NCI-H748 treated with DMSO at 0.1 percent for 48 hours (cell line): Measurements from ENCODE around the gene BUB1.
"Not testable (repeated sequence)": the region's sequence is repeated elsewhere in the genome, so short reads cannot be mapped to it uniquely, and the experiment has no call there.

Experiments
- DNase-seq: peaks from one replicate; lab custom pipeline; 2025; lab: John Stamatoyannopoulos, UW

Gene BUB1

DNA sequence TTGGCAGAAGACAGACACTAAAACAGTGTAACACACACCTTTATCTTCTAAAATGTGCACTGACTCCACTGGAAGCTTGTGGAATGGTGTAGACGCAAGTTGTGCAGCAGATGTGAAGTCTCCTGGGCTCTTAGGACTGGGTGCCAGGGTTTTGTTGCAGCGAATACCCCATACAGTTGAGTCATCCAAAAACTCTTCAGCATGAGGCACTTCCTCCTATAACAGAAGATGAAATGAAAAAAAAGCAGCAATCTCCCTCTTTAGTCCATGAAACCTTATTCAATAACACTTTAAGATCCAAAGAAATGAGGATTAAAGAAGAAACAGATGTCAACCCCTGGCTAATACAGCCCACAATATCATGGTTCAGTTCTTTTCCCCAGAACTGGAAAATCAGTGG, 22.2 kb downstream of the BUB1 start:
- no peak for DNase-seq

DNA sequence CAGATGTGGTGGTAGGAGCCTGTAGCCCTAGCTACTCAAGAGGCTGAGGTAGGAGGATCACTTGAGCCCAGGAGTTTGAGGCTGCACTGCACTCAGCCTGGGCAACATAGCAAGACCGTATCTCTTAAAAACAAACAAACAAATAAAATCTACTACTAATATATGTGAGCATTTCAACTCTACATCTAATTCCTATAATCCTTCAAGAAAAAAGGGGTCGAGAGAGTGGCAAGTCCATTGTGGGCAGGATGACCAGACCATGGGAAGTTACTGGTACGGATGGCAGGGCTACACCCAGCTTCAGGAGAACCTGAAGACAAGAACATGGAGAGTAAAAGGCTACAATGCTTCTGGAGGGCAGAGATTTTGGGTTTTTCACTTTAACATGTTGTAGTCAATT, 24.0 kb downstream of the BUB1 start:
- no peak for DNase-seq

DNA sequence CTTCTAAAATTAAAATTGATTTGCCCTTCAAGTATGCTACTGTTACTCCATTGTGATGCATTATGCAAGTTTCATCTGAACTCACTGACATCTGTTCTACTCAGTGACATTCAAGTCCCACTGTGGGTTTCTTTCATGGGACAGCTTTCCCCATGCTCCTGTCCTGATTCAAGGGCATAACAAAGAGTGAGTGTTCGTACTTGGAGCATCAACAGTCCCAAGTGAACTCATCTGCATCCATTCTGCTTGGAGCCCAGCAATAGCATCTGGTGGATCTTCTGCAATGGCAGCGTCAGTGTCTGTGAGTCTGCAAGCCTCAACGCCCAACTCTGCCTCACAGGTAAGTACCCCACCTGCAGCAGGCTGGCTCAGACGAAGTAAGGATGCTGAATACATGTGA, 27.5 kb downstream of the BUB1 start:
- DNase-seq, result no peak

DNA sequence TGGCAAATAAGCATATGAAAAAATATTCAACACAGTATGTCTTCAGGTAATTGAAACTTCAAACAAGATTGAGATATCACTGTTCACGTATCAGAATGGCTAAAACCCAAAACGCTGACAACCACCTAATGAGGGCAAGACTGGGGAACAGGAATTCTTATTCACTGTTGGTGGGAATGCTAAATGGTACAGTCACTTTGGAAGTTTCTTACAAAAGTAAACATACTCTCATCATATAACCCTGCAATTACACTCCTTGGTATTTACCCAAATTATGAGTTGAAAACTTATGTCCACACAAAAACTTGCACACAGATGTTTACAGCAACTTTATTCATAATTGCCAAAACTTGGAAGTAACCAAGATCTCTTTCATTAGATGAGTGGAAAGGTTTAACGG, 30.1 kb downstream of the BUB1 start:
- no peak for DNase-seq

DNA sequence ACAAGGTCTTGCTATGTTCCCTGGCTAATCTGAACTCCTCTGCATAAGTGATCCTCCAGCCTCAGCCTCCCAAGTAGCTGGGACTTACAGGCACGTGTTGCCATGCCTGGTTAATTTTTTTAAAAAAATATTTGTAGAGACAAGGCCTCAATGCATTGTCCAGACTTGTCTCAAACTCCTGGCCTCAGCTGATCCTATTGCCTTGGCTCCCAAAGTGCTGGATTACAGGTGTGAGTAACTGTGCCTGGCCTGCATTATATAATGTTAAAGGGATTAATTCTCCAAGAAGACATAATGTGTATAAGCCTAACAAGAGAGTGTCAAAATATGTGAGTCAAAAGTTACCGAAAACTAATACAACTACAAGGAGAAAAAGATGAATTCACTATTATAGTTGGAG, 32.2 kb downstream of the BUB1 start:
- no peak for DNase-seq

DNA sequence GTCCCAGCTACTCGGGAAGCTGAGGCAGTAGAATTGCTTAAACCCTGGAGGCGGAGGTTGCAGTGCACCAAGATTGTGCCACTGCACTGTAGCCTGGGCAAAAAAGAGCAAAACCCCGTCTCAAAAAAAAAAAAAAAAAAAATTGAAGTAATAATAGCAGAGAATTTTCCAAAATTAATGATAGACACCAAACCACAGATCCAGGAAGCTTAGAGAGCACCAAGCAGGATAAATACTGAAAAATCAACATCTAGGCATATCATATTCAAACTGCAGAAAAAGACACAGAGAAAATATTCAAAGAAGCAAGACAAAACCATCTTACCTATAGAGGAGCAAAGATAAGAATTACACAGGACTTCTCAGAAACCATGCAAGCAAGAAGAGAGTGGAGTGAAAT, 33.5 kb downstream of the BUB1 start:
- DNase-seq, result no peak

DNA sequence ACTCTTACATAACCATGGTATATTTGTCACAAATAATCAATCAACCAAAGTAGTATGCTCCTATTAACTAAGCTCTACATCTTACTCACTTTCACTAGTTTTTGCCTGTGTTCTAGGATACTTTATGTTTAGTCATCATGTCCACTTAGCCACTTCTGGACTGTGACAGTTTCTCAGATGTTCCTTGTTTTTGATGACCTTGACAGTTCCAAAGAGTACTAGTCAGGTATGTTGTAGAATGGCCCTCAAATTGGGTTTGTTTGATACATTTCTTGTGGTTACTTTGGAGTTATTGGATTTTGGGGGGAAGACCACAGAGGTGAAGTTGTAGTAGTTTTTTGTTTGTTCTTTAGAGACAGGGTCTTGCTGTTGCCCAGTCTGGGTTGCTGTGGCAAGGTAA, 35.5 kb downstream of the BUB1 start:
- no peak for DNase-seq

DNA sequence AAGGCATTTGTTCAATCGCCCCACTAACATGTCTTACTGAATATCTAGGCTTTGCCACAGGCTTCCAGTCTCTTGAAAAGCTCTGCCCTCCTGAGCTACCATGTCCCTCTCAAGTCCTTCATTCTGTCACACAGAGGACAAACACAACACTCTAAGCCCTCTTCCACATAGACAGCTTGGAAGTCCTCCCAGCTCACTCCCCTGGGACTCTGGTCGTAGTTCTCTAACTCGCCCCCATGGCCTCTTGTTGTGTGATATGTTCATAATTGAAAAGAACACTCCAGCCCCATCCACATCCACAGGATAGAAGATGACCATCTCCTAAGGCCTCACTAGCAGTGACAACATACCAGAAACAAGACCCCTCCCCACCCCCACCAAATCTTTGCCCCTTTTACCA, 37.9 kb downstream of the BUB1 start:
- no peak for DNase-seq

DNA sequence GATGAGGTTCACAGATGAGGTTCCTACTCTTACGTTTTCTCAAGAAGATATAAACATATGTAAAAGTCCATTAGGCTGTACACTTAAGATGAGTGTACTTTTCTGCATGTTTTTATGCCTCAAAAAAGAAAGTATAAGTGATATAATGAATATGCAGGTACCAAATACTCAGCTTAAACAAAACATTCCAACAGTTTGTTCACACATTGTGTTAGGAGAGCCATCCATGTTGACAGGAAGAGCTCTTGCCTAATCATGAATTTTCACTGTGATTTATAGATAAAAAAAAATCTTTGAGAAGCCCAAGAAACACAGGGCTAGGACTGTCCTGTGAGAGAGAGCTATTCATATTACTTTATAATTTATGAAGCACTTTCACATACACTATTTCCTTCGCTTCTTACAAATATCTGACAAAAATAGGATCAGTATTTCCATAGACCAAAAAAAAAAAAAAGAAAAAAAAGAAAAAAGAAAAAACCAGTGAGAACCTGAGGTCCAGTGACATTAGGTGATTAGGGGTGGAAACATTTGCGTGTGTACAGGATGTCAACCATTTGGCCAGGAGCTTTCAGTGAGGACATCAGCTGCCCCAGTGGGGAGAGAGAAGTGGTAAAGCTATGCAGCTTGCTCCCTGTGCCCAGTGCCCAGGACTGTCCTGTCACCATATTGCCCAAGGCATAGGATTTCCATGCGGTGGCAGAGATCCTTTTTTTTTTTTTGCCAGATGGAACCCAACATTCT, 38.7 kb downstream of the BUB1 start:
- no peak for DNase-seq

DNA sequence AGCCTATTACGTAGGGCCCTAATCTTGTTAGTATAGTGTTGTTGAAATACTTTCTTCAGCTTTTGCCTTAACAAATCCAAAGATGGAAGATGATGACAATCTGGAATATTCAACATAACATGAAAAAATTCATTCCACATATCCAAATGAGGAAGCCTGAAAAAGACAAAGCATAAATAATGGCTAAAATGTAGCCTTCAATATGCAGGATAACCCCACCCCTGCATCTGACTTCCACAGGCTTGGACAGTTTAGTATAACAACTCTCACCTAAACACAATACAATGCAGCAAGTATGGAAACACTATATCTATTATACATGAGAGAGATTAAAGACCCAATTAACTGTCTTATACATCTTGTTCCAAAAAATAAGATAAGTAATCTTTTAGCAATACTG, 39.9 kb downstream of the BUB1 start:
- DNase-seq, result no peak

DNA sequence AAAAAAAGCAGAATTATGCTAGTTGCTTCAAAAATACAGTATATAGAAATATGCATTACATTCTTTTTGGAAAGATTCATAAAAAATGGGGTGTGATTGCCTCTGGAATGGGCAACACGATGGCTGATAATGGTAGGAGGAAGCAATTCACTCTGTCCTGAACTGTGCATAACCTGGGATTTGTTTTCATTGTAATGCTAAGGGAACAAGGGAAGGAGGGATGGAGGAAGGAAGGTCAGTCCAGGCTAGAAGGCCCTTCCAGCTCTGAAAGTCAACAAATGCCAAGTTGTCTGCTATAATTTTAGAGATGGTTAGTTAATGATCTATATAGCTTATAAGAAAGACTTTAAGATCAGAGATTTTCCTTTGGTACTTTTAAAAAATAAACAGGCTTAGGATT, 40.8 kb downstream of the BUB1 start:
- DNase-seq, result no peak

DNA sequence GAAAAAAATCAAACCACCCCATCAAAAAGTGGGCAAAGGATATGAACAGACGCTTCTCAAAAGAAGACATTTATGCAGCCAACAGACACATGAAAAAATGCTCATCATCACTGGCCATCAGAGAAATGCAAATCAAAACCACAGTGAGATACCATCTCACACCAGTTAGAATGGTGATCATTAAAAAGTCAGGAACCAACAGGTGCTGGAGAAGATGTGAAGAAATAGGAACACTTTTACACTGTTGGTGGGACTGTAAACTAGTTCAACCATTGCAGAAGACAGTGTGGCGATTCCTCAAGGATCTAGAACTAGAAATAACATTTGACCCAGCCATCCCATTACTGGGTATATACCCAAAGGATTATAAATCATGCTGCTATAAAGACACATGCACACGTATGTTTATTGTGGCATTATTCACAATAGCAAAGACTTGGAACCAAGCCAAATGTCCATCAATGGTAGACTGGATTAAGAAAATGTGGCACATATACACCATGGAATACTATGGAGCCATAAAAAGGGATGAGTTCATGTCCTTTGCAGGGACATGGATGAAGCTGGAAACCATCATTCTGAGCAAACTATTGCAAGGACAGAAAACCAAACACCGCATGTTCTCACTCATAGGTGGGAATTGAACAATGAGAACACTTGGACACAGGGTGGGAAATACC, 41.8 kb downstream of the BUB1 start:
- DNase-seq, result not testable (repeated sequence)

DNA sequence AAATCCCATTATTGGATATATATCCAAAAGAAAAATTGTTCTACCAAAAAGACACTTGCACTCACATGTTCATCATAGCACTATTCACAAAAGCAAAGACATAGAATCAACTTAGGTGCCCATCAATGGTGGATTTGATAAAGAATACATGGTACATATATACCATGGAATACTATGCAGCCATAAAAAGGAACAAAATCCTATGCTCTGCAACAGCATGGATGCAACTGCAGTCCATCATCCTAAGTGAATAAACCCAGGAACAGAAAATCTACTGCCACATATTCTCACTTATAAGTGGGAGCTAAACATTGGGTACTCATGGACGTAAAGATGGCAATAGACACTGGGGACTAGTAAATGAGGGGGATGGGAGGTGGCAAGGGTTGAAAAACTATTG, 50.5 kb downstream of the BUB1 start:
- DNase-seq, result not testable (repeated sequence)

DNA sequence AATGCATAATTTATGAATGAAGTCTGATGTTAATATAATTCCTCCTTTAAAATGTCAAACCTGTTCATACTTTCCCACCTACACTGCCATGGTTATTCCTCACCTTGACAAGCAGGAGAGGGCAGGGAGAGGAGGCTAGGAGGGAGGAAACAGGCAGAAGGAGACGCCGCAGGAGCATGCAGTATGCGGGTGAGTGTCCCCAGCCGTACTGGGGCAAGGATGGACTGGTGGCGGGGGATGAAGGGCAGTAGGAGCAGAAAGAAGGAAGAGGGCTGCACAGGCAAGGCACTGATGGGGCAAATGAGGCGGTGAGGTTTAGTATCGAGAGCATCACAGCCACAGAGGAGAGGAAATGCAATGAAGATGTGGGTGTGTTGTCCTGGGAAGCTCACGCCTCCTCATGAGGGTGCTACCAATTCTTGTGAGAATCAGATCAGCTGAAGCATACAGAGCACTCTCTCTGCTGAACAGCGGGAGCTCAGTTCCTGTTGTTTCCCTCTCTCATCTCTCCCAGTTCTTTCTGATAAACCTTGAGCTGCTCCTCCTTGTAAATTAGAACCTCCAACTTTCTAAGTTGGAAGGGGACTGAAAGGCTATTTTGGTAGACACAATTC, 58.4 kb downstream of the BUB1 start:
- DNase-seq, result not testable (repeated sequence)

DNA sequence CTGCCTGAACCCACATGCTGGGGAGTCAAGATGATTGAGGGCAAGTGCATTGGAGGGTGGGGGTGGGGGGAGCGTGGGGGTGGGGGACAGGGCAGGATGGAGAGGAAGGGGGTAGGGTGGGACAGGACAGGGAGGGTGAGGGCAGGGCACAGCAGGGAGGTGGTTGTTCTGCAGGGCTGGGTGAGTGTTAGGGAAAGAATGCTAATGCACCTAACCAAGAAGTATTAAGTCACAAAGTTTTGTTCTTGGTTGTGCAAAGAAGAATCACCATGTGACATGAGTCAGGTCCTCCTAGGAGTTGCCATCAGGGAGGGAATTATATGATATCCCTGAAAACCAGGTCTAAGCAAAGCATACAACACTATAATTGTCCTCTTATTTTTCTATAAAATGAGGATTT, 63.9 kb downstream of the BUB1 start:
- not testable (repeated sequence) for DNase-seq

DNA sequence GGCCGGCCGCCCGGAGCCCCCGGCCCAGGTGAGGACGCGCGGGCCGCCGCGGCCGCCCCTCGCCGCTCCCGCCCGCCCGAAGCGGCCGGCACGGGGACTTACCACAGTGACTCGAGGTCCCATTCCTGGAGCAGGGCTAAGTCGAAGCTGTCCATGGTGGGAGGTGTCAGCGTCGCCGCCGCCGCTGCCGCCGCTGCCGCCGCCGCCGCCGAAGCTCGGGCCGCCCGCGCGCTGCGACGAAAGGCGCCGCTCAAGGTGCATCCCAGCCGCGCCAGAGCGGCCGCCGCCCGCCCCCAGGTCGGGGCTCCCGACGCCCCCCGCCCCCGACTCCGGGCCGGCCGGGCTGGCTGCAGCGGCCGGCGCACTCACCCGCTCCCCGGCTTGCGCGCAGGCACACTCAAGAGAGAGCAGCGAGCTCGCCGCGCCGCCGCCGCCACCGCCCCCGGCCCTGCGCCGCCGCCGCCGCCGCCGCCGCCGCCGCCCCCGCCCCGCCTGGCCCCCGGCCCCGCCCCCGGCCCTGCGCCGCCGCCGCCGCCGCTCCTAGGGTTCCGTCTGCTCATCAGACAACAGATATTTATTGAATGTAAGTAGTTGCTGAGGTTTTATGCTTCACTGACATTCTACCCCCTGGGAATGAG, 67.1 kb downstream of the BUB1 start:
- DNase-seq, result not testable (repeated sequence)

DNA sequence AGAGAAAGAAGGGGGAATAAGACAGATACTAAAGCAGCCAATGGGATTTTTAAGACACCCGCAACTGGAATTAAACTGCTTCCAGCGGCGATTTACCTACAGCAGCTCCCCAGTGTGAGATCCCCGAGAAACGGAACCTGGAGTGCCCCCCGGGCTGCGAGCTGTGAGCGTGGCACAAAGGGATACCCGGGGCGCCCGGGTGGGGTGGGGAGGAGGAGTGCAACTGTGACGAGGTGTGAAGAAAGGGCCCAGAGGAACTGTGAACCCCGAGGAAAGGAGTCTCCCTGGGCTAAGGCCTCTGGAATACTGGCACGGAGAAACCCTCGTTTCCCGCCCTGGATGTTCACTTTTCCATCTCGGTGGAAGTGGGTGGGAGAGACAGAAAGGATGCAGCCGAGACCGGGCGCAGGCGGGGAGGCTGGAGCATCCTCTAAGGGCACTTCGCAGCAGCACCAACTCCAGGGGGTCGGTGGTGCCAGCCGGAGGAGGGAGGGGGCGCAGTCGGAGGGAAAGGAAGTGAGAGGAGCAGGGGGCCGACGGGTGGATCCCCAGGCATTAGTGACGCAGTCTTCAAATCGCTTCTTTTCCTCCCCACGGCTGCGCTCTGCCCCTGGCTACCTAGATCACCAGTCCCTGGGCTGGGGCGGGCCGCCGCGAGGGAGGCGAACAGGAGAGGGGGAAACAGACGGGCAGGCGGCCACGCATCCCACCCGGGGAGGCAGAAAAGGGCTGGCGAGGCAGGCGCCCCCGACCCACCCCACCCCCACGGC, 67.8 kb downstream of the BUB1 start:
- DNase-seq, result not testable (repeated sequence)

DNA sequence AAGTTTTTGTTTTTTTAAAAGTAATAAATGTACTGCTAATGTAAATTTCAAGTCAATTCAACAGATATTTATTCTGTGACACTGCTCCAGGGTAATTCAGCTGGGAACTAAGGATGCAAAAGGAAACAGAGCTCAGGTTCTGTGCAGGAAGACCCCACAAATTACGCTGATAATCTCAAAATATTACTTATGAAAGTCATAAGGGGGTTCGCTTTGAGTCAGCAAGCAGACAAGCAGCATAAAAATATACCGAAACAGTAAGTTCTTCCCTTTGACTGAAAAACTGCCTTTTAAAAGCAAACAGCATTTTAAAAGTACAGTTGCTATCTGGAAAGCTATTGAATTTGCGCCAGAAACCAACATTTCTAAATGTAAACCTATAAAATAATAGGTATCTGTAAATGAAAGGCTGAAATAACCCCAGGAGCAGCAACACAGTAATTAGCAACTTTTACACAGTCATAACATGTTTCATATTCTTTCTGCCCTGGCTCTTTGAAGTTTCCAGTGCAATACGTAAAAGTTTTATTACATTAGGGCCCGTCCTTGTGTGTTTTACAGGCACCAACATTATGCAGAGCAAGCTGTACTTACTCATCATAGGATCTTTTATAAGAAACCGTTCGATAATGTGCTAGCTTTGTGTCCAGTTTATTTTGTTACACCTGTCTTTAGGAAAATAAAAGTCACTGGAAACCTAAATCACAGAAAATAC, 68.9 kb downstream of the BUB1 start:
- not testable (repeated sequence) for DNase-seq

DNA sequence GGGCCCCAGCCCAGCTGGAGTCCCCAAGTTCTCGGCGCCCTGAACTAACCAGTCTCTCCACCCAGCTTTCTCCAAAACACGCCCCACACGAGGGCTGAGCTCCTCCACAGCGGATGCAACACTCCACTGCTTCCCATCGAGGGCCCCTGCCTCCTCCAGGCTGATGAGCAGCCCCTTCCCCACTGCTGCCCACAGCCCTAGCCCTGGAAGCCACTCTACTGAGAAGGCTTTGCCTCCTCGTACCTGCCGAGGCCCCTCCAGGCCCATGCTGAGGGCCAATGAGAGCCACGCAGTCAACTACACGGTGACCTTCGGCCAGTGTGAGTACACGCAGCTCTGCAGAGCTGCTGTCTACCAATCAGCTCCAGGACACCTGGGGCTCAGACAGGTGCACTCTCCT, 72.8 kb downstream of the BUB1 start:
- not testable (repeated sequence) for DNase-seq

DNA sequence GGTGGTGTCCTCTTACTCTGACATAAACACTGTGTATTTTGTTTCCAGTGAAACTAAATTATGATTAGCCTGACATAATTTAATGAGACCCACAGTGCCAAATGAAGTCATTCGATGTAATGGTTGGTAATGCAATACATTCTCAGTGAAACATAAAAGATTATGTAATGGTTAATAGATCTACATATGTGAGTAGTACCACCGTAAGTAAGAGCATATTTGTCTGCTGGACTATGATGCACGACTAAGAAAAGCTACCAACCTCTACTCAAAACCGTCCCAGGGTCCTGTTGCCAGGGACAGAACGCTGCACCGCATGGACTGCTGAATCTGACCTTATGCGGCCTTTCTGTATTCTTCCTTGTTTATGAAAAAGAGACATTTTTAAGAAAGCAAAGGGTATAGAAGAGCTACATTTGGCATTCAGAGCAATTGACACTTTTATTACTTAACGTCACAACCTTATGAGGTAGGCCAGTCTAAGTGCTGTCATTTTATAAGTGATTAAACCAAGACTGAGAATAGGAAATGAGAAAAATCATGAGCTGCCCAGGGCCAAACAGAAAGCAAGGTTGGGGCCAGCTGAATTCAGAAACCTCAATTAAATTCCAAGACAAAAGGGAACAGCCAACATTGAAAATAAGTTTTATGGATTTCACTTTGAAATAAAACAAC, 73.8 kb downstream of the BUB1 start:
- not testable (repeated sequence) for DNase-seq

DNA sequence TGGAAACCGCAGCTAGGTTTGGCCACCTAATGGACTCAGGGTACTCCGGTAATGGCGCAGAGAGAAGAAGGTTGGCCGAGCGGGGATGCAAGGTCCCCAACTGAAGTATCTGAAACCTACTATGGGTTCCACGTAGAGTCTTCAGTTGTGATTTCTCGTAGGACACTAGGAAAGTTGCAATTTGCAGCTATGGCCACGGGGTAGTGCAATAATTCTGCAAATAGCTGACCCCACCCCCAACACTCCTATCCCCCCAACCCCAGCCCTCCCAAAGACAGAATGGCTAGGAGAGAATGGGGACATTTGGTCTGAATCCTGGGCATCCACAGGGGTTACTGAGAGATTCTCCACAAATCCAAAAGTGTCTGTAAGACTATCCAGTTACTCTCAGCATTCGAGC, 75.7 kb downstream of the BUB1 start:
- DNase-seq, result not testable (repeated sequence)
